Stomach (tissue), 4 donors: ENCODE measurements around the gene DDX31.

Source experiments
- CTCF ChIP-seq, 7 experiments: fragments of 450-650 bp in 4 of 7; fragments of 200-600 bp in 3 of 7; sonication (generic) in 3 of 7; IDR thresholded peaks; one replicate each; pipeline ENCODE4 v1.5.1; 2016 to 2019; ENCODE audit warnings: antibody characterized with exemption in 7 of 7, control low read depth in 2 of 7, mild to moderate bottlenecking in 1 of 7
- EP300 ChIP-seq: sonication (generic); formaldehyde crosslinking; IDR thresholded peaks from one replicate; pipeline ENCODE4 v1.6.1; 2017; ENCODE audit warnings: antibody characterized with exemption
- POLR2A ChIP-seq, 4 donors: fragments of 450-650 bp; IDR thresholded peaks; one replicate each; pipeline ENCODE4 v1.6.1; 2016; ENCODE audit warnings: antibody characterized with exemption in 4 of 4, control low read depth in 2 of 4, mild to moderate bottlenecking in 1 of 4, moderate library complexity in 1 of 4
- POLR2AphosphoS5 ChIP-seq, 3 donors: sonication (generic); formaldehyde crosslinking; IDR thresholded peaks; one replicate each; pipeline ENCODE4 v1.6.1; 2016; ENCODE audit warnings: antibody characterized with exemption in 3 of 3

GRCh38 chr9:132651259-132651658 is 18.5 kb downstream of the DDX31 start:
- TF ChIP-seq CTCF (IDR thresholded peaks at IDR 0.05) (peak in 1 of 7 experiments; percentile 25), POLR2A (IDR thresholded peaks at IDR 0.05) (no peak), POLR2AphosphoS5 (IDR thresholded peaks at IDR 0.05) (no peak), EP300 (no peak)
